ENCODE measurements around the gene DVL2. TPM values are rescaled to one million over a fixed set of nuclear protein-coding genes. Genes with fewer than 3 reads are reported as not detected.

DVL2 gene
- total and polyA plus RNA-seq, 2 of the 13 experiments (the other 11 are each of a cell fraction or from before 2014, with no cell fraction given), result 5.7 to 38.2 TPM

DNA sequence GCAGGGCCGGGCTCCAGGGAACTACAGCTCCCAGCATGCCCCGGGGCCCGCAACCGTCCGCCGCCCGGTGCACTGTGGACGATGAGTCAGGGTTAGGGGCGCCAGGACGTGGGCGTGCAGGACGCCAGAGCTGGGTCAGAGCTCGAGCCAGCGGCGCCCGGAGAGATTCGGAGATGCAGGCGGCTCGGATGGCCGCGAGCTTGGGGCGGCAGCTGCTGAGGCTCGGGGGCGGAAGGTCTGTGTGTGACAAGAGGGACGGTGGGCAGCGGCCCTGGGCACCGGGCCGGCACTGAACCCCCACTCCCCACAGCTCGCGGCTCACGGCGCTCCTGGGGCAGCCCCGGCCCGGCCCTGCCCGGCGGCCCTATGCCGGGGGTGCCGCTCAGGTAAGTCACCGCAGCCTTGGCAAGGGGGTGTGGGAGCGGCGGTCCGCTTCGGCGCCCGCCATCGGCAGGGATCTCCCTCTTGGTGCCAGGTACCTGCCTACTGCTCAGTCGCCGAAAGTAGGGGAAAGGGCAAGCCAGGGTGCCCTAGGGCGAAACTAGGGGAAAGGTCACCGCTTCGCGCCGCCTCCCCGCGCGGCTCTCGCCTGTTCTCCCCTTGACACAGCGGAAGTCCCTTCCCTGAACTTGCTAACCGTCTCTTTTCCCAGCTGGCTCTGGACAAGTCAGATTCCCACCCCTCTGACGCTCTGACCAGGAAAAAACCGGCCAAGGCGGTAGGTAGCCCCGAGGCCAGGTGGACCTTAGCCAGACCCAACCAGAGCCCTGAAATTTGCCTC lies 14.3 kb downstream of the DVL2 start, which contains the start of the genes ACADVL and DLG4 (continued):
- peak; percentile 56; the same call in 1 of the 2 replicates for TF ChIP-seq ZNF44 (CRISPR knock-in tag; IDR thresholded peaks at IDR 0.05)
- TF ChIP-seq SALL1 (CRISPR knock-in tag; IDR thresholded peaks at IDR 0.05), result peak; percentile 64
- TF ChIP-seq, protein P1, sequence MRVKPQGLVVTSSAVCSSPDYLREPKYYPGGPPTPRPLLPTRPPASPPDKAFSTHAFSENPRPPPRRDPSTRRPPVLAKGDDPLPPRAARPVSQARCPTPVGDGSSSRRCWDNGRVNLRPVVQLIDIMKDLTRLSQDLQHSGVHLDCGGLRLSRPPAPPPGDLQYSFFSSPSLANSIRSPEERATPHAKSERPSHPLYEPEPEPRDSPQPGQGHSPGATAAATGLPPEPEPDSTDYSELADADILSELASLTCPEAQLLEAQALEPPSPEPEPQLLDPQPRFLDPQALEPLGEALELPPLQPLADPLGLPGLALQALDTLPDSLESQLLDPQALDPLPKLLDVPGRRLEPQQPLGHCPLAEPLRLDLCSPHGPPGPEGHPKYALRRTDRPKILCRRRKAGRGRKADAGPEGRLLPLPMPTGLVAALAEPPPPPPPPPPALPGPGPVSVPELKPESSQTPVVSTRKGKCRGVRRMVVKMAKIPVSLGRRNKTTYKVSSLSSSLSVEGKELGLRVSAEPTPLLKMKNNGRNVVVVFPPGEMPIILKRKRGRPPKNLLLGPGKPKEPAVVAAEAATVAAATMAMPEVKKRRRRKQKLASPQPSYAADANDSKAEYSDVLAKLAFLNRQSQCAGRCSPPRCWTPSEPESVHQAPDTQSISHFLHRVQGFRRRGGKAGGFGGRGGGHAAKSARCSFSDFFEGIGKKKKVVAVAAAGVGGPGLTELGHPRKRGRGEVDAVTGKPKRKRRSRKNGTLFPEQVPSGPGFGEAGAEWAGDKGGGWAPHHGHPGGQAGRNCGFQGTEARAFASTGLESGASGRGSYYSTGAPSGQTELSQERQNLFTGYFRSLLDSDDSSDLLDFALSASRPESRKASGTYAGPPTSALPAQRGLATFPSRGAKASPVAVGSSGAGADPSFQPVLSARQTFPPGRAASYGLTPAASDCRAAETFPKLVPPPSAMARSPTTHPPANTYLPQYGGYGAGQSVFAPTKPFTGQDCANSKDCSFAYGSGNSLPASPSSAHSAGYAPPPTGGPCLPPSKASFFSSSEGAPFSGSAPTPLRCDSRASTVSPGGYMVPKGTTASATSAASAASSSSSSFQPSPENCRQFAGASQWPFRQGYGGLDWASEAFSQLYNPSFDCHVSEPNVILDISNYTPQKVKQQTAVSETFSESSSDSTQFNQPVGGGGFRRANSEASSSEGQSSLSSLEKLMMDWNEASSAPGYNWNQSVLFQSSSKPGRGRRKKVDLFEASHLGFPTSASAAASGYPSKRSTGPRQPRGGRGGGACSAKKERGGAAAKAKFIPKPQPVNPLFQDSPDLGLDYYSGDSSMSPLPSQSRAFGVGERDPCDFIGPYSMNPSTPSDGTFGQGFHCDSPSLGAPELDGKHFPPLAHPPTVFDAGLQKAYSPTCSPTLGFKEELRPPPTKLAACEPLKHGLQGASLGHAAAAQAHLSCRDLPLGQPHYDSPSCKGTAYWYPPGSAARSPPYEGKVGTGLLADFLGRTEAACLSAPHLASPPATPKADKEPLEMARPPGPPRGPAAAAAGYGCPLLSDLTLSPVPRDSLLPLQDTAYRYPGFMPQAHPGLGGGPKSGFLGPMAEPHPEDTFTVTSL (CRISPR knock-in tag; IDR thresholded peaks at IDR 0.05; ENCODE audit: borderline replicate concordance), result no peak; the same call in 1 of the 2 replicates
- 0 out of 2 replicates have a peak, but pooled peaks have one; percentile 12 for TF ChIP-seq ERF (CRISPR knock-in tag; IDR thresholded peaks at IDR 0.05)
- TF ChIP-seq HMG20B (CRISPR knock-in tag; conservative IDR thresholded peaks at IDR 0.05), result no peak
- TF ChIP-seq ZNF143 (CRISPR knock-in tag; IDR thresholded peaks at IDR 0.05), result peak; percentile 97
- peak; percentile 34; the same call in 1 of the 2 replicates for TF ChIP-seq POLR2AphosphoS2 (IDR thresholded peaks at IDR 0.05; ENCODE audit: low read depth, low read length)
- no peak; the same call in 1 of the 2 replicates for TF ChIP-seq HOXA9 (CRISPR knock-in tag; IDR thresholded peaks at IDR 0.05; ENCODE audit: borderline replicate concordance)
- peak; percentile 70 for TF ChIP-seq BORCS8-MEF2B (CRISPR knock-in tag; IDR thresholded peaks at IDR 0.05)
- peak; percentile 69 for TF ChIP-seq GATA4 (IDR thresholded peaks at IDR 0.05; ENCODE audit: borderline replicate concordance, low read depth)
- peak; percentile 46; the same call in 1 of the 2 replicates for TF ChIP-seq SSRP1 (CRISPR knock-in tag; IDR thresholded peaks at IDR 0.05)
- TF ChIP-seq ZNF205 (CRISPR knock-in tag; IDR thresholded peaks at IDR 0.05), result peak; percentile 12; the same call in 1 of the 2 replicates
- TF ChIP-seq, protein P2, sequence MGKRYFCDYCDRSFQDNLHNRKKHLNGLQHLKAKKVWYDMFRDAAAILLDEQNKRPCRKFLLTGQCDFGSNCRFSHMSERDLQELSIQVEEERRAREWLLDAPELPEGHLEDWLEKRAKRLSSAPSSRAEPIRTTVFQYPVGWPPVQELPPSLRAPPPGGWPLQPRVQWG (CRISPR knock-in tag; IDR thresholded peaks at IDR 0.05; ENCODE audit: borderline replicate concordance, low read depth), result no peak
- peak; percentile 66 for TF ChIP-seq ZSCAN25 (CRISPR knock-in tag; IDR thresholded peaks at IDR 0.05)
- 0 out of 2 replicates have a peak, but pooled peaks have one; percentile 22 for TF ChIP-seq ZNF749 (CRISPR knock-in tag; IDR thresholded peaks at IDR 0.05; ENCODE audit: borderline replicate concordance)
- TF ChIP-seq MXI1 (IDR thresholded peaks at IDR 0.05; ENCODE audit: borderline replicate concordance, low read depth, low read length), result peak; percentile 89; the same call in 2 of the 3 replicates
- TF ChIP-seq MBNL3 (CRISPR knock-in tag; conservative IDR thresholded peaks at IDR 0.05), result no peak
- TF ChIP-seq SMAD1 (CRISPR knock-in tag; IDR thresholded peaks at IDR 0.05; ENCODE audit: borderline replicate concordance, low read depth), result no peak
- TF ChIP-seq CHCHD3 (CRISPR knock-in tag; IDR thresholded peaks at IDR 0.05), result no peak
- peak; percentile 81; the same call in 1 of the 2 replicates for TF ChIP-seq KDM5B (CRISPR knock-in tag; IDR thresholded peaks at IDR 0.05; ENCODE audit: borderline replicate concordance)
- TF ChIP-seq, protein P3, sequence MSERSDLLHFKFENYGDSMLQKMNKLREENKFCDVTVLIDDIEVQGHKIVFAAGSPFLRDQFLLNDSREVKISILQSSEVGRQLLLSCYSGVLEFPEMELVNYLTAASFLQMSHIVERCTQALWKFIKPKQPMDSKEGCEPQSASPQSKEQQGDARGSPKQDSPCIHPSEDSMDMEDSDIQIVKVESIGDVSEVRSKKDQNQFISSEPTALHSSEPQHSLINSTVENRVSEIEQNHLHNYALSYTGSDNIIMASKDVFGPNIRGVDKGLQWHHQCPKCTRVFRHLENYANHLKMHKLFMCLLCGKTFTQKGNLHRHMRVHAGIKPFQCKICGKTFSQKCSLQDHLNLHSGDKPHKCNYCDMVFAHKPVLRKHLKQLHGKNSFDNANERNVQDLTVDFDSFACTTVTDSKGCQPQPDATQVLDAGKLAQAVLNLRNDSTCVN (CRISPR knock-in tag; IDR thresholded peaks at IDR 0.05; ENCODE audit: borderline replicate concordance), result peak; percentile 56; the same call in 1 of the 2 replicates
- no peak for TF ChIP-seq SOX6 (IDR thresholded peaks at IDR 0.05)
- TF ChIP-seq SOX6 (CRISPR knock-in tag; IDR thresholded peaks at IDR 0.05), result no peak
- peak; percentile 2 to 15; a peak in 1 of 4 replicates for TF ChIP-seq MAFK (conservative IDR thresholded peaks at IDR 0.05 in 1 of 2, IDR thresholded peaks at IDR 0.05 in 1 of 2; ENCODE audit: low read length in 2 of 2)

Measured in HepG2 (cell line).